ENCODE measurements around the gene LCN1.
A peak's percentile ranks its signal among the peaks of the same experiment; 100 is the strongest.
"Not testable (repeated sequence)": the region's sequence is repeated elsewhere in the genome, so short reads cannot be mapped to it uniquely, and the experiment has no call there.

The LCN1 gene

DNA sequence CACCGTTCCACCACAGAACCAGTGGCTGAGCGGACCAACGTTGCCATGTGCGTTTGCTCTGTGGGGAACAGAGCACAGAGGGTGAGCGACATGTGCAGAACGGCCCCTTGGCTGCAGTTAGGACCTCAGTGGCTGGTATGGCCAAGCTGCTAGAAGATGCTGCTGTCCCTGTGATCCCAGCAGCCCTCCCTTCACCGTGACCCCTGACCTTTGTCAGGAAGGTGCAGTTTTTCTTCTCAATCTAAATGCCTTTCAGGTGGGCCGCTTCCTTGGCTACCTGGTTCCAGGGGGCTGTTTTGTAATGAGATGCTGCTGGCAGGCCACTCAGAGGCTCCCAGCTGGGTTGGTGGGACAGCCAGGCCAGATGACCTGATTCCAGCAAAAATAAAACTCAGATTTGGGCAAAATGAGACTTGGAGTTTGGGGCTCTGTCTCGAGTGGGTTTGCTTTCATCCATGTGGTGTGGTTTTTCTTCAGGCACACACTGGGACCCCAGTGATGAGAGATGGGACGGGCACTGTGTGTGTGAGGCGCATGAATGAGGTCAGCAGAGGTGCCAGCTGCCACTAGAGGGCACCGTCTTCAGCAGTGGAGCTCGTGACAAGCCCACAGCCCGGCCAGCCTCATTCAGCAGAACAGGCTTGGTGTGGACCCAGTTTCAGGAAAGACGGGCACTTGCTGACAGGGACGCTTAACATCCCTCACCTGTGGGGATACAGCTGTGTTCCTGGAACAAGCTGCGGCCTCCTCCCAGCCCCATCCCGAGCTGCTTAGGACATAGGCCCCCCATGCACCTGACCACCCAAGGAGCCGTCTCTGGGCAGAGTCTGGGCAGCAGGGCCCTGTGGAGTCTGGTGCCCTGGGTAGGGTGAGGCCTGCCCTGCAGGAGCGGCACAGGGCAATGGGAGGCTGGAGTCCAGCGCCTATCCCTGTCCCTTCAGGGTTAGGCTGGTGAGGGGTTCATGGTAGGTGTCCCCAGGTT, 16.7 kb upstream of the LCN1 start:
- DNase-seq (ENCODE audit: low spot score): peak; percentile 59

DNA sequence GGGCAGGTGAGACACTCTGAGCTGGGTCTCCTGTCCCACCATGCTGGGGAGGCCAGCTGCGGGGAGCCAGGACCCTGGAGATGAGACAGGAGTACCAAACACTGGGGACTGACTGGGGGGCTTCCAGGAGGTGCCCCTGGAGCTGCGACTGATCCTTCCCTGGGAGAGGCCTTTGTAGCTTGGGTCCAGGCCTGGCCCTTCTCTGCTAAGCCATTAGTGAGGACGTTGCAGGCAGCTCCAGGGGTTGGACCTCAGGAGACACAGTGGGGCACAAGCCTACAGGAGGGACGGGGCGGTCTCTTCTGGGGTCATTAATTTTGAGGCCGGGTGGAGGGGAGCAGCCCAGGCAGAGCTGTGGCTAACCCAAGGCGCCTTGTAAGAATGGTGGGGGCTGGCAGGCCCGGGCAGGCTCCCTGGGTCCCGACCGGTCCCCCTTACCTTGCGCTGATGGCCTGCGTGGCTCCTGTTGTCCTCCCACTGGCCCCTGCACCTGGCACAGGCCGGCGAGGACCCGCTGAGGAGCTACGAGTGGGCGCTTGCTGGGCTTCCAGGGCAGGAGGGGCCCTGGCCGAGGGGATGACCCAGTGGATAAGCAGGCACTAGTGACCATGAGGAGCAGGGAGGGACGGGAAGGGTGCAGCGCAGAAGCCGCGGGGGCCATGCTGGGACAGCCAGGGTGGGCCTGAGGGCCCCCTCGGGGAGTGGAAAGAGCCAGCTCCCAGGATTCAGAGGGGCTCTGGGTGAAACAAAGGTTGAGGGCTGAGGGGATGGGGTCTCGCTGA, 15.6 kb upstream of the LCN1 start:
- DNase-seq (ENCODE audit: low spot score): no peak

DNA sequence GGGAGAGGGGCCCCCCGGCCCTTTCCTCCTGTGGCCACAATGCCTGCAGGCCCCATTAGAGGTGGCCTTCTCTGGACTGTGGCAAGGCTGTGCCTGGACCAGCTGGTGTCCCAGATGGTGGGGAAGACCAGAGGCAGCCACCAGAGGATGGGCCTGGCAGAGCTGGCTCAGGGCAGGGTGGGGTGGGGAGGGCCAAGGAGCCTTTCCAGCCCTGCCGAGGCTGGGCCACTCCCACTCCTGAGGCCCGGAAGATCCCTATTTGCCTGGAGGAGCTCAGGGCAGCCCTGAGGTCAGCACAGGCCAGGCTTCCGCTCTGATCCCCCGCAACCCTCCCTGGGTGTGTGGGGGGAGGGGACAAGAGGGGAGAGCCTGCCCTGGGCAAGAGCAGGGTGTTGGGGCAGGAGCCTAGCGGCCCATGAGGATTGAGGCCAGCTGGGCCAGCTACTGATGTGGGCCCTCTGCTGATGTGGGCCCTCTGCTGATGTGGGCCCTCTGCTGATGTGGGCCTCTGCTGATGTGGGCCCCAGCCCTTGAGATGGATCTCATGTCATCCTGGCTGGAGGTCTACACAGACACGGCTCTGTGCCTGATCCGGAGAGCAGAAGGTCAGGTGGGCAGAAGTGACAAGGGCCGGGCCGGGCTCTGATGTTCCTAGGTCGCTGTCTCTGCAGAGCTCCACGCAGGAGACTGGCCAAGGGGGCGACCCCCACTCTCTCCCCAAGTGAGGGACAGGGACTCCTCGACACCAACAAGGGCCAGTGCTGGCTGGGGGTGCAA, 14.7 kb upstream of the LCN1 start:
- no peak for DNase-seq (ENCODE audit: low spot score)

DNA sequence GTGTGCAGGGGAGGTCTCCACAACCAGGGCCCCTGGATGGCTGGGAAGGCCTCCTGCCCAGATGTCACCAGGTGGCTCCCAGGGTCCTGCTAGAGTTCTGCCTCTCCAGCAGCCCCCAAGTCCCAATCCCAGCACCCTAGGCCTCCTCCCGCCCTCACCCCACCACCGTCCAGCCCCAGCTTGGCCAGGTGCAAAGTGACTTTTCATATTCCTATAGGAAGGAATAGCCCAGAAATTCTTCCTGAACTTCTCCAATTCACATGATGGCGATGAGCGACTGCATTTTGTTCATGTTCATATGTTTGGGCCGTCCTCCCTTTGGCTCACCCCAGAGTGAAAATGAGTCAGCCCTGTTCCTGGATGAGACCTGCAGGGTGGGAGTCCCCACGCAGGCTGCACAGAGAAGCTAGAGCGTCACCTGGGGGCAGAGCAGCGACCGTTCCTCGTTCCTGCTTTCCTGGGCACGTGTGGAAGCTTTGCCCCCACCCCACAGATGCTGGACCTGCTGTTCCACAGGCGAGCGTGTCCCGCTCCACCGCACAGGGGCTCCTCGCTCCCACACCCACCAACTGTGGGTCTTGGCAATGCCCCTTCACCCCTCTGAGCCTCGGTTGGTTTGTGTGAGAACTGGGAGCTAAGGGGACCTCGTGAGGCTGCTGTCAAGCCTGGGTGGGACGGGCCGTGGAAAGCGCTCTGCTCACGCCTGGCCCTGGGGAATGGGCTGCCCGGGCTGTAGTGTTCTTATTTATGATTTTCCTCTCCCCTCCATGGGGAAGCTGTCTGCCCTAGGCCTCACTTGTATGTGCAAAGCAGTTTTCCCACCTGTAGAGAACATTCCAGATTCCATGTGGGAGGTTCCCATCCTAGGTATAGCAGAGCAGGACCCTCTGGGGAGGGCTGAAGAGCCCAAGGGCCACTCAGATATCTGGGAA, 13.9 kb upstream of the LCN1 start:
- no peak for DNase-seq (ENCODE audit: low spot score)

DNA sequence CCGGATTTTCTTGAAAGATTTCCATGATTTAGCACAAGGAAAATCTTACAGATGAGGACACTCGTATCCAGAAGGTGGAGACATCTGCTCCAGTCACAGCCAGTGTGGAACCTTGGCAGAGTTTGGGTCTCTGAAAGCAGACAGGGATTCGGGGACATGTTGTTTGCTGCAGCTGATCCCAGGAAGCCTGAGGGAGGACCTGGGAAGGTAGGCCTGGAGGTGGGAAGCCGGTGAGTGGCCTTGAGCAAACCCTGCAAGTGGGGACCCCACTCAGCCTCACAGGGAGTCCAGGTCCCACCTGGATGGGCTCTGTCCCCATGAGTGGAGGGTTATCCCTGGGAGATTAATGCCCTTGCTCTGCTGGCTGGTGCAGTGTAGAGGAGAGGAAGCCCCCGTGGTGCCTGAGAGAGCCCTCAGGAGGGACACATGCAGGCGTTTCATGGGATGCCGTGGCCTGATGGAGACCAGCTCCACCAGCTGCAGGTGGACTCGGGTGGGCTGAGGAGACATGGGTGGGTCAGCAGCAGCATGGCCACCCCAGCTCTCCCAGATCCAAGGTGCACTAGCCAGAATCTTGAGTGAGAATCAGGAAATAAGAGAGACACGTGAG, 12.9 kb upstream of the LCN1 start:
- no peak for DNase-seq (ENCODE audit: low spot score)

DNA sequence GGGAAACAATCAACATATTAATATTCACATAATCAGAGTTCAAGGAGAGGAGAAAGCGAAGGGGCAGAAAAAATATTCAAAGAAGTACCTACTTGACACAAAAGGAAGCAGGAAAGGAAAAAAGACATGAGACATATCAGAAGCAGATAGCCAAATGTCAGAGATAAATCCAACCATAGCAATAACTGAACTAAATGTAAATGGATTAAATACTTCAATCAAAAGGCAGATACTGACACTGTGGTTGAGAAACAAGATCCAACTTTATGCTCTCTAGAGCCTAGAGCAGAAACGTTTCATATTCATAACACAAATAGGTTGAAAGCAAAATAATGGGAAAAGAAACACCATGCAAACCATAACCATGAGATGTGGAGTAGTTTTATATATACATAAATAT, 11.8 kb upstream of the LCN1 start:
- DNase-seq (ENCODE audit: low spot score): no peak

DNA sequence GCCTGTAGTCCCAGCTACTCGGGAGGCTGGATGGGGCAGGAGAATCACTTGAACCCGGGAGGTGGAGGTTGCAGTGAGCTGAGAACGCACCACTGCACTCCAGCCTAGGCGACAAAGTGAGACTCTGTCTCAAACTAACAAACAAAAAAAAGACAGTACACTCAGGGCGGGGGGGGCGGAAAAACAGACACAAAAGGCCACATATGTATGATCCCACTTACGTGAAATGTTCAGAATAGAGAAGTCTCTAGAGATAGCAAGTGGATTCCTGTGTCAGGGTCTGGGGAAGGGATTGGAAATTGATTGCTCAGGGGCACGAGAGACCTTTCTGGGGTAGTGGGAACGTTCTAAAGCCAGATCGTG, 9.0 kb upstream of the LCN1 start:
- no peak for DNase-seq (ENCODE audit: low spot score)

DNA sequence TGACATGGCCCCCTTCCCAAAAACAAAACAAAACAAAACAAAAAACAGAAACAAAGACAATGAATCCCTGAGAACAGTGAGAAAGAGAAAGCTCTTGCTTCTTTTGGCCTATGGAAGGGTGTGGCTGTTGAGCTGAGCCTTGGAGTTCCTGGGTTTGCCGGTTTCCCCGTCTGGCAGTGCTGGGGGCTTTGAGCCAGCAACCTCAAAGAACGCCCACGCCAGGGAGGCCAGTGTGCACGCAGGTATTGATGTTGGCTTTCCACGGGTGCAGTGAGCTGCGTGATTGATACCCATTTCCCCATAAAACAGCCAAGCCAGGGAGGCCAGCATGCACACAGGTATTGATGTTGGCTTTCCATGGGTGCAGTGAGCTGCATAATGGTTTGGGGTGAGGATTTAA, 8.3 kb upstream of the LCN1 start:
- no peak for DNase-seq (ENCODE audit: low spot score)

DNA sequence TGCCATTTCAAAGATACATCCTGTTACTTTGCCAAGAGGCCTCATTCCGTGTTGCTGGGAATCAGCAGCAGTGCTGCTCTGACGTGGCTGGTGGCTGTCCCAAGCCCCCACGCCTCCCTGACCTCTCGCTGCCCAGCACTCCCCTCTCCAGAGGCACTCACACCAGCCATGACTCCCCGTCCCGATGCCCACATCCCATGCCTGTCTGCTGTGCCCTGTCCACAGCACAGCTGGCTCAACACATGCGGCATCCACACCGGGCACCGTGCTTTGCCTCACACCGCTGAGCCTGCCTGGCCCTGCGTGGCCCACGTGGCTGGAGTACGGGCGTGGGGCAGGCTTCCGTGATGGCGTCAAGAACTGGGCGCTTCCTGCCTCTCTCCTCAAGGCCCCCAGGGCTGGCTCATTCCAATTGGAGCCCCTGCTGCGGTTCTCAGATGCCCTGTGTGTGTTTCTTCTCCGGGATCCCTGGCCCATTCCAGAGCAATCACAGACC, 7.8 kb upstream of the LCN1 start:
- DNase-seq (ENCODE audit: low spot score): no peak

DNA sequence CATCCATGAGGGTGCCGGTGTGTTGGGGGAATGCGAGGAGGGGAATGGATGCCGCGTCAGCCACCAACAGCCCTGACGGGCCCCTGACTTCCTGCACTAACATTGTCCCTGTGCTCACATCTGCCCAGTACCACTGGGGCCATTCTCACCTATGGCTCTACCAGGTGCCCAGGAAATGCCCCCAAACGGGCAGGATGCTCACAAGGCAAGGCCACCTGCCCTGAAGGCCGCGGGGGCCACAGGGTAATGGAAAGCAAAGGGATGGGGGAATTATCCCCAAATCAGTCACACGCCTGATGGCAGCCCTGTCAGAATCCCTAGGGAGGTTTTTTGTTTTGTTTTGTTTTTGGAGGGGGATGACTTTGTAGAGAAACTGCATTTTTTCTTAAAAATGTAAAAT, 7.3 kb upstream of the LCN1 start:
- DNase-seq (ENCODE audit: low spot score): not testable (repeated sequence)

DNA sequence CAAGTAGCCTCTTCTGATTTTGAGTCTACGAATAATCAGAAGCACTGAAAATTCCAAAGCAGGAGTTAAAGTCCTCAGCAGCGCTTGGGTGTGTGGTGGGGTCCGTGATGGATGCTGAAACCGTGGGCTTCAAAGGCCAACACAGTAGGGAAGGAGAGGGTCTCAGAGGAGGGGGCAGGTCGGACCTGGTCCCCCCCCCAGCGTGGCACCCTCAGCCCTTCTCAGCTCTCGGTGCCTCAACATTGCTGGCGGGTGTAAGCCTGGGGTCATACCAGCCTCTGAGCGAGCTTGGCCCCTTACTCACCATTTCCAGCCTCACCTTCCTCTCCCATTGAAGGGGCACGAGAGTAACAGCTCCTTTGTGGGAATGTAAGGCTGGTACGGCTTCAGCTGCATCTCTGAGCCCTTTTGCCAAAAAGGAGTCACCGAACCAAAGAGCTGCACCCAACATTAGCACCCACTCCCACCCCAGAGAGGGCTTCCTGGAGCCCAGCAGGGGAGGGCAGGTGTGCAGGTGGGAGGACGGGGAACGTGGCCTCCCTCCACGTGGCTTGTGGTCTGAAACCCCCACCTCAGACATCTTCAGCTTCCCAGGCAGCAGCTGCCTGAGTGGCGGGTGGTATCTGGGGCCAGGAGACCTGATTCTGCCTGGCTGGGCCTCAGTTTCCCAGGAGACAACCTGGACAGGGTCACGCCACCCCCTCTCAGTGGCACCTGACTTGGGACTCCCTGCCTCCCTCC, 6.7 kb upstream of the LCN1 start:
- DNase-seq (ENCODE audit: low spot score): no peak

DNA sequence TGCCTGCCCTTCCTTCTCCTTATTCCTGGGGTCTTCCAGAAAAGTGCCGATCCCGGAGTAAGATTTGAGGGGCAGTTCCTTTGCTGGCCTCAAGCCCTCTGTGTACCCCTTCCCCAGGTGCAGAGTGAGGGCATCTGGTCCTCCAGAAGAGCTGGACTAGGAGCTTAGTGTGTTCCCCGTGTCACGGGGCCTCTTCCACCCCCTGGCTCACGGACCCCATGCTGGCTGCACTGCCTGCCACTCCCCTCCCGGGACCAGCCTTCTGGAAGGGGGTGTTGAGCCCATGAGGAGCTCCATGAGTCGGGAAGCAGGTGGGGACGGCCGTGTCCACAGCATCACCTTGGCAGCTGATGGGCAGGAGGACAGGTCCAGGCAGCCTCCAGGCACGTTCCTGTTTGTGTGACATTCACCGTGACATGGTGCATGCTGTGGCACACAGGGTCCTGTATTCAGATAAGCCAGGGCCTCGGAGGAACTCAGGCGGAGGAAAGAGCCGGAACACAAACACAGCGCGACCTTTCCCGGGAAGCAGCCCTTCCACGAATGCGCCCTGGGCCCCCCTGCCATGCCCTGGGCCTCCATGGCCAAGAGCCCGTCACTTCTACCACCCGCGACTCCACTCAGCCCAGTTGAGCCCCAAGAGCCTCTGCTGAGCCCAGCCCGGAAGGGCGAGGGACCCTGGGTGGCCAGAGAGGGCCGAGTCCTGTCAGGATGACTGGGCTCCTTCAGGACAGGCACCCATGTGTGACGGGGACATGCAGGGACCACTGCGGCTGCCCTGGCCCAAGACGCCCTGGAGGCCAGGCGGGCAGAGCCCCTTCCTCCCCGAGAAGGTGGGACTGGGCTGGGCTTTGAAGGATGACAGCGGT, 5.9 kb upstream of the LCN1 start:
- DNase-seq (ENCODE audit: low spot score): no peak

DNA sequence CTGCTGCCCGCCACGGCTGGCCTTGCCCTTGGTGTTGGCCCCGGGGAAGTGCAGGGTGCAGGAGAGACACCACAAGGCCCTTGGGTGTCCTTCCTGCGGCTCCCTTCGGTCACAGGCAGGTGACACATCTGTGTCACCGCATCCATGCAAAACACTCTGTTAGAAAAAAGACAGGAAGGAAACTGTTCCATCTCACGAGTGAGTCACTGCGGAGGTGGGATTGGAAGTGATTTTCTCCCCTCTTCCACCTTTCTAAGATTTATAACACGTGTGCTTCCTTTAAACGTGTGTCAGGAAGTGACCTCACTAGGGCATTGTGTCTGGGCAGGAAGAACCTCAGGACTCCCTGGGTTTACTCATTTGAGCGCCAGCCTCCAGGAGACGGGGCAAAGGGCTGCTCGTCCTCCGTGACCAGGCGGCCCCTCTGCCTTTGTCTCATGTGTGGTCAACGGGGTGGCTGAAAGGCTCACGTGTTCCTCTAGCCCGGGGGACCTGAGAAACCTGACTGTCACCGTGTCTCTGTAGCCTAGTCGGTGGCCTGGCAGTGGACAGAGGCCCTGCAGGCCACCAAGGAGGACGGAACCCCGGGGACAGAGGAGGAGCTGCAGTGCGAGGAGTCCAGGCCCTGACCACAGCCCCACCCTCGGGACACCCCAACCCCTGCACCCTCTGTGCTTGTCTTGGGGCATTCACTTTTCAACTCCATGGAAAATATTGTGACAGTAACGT, 4.9 kb upstream of the LCN1 start:
- DNase-seq (ENCODE audit: low spot score): no peak

DNA sequence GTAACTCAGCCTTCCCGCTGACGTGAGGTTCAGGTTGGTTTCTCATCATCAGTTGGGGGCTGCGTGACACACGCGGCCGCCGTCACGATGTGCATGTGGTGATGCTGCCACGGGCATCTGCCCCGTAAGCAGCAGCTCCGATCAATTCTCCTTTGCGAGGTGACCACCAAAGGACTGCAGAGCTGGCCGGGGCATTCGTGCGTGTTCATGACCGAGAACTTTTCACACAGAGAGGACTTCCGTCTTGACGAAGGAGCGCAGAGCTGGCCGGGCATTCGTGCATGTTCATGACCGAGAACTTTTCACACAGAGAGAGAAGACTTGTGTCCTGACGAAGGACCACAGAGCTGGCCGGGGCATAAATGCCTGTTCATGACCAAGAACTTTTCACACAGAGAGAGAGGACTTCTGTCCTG, 3.8 kb upstream of the LCN1 start:
- no peak for DNase-seq (ENCODE audit: low spot score)

DNA sequence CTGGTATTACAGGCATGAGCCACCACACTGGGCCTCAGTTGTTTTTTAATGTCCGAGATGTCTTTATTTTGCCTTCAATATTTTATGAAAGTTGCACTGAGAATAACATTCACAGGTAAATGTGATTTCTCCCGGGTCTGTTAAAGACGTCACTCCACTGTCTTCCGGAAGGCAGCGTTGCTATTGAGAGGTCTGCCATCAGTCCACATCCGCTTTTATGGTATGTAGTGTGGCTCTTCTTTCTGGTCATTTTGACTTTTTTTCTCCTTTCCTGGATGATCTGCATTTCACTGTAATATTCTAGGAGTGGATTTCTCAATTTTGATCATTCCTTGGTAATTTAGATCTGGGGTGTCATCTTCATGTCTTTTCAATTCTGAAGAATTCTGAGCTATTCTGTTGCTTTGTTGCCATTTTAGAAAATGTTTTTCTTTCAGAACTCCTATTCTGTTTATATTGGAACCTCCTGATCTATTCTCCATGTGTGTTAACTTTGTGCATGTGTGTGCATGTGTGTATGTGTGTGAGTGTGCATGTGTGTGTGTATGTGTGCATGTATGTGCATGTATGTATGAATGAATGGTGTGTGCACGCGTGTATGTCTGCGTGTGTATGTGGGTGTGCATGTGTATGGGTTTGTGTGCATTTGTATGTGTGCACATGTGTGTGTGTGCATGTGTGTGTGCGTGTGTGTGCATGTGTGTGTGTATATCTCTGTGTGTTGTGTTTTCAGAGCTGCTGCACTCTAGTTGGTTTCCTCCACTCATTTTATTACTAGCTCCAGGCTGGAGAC, 1.9 kb upstream of the LCN1 start:
- no peak for DNase-seq (ENCODE audit: low spot score)

DNA sequence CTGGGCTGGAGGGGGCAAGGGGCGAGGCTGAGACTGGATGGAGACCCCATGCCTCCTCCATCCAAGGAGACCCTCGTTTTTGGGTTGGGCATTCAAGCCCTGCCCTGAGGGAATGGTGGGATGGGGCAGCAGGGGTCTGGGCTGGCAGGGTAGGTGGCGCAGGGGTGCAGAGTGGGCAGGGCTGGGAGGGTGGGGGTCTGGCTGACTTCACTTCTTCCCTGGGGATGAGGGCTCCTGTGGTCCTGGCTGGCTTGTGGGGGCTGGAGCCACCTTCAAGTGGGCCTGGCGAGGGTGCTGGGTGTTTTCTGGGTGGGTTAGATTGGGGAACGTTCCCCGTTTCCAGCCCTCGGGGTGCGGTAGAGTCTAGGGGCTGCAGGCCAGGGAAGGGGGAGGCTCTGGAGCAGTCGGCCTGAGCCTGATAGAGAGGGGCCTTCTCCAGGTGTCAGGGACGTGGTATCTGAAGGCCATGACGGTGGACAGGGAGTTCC, 412 bp downstream of the LCN1 start:
- DNase-seq (ENCODE audit: low spot score): no peak

DNA sequence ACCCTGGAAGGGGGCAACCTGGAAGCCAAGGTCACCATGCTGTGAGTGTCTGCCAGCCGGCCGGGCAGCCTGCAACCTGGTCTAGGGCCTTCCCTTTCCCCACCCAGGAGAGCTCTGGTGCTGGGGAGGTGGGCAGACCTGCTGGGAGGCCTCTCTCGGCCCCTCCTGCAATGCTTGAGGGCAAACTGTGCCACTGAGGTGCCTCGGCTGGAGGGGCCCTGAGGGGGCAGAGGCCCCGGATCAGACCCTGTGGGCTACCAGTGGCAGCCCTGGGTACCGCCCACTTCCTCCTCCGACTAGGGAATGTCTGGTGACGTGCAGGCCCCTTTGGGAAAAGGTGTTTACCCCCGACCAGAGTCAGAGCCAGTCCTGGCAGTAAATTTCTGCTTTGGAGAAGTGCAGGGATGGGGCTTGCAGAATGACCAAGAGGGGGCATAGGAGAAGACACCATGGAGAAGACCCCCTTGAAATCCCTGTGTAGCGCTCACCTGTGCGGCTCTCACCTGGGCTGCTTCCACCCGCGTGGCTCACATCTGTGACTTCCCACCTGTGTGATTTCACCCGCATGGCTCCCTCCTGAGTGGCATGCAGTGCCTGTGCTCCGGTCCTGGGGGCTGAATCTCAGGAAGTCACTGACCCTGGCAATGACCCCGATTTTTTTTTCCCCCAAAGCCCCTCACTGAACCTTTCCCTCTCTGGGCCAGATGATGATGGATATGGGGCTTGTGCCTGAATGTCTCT, 1.1 kb downstream of the LCN1 start:
- DNase-seq (ENCODE audit: low spot score): no peak
